H9 (cell line): ENCODE results near the gene ZNF341. TPM values are rescaled to one million over a fixed set of nuclear protein-coding genes. Genes with fewer than 3 reads are reported as not detected.

Experiments
- DNase-seq: peaks from one replicate; pipeline ENCODE4 v3.0.0-alpha.2; 2017
- H2AFZ ChIP-seq: one replicate; pipeline ENCODE4 v1.6.1; 2013; ENCODE audit warnings: mild to moderate bottlenecking, low read length, control low read depth, moderate library complexity
- H2AK5ac ChIP-seq: 2 replicates; pipeline ENCODE4 v1.6.1; 2013; ENCODE audit warnings: low read length, control low read depth, mixed read lengths; ENCODE audit not compliant: insufficient read length
- H2BK120ac ChIP-seq: one replicate; pipeline ENCODE4 v1.6.1; 2013; ENCODE audit warnings: low read depth, mild to moderate bottlenecking, low read length, control low read depth, inconsistent platforms; ENCODE audit not compliant: poor library complexity, severe bottlenecking
- H2BK12ac ChIP-seq: 2 replicates; pipeline ENCODE4 v1.6.1; 2013; ENCODE audit warnings: low read length, control low read depth, mixed read lengths, low read depth; ENCODE audit not compliant: insufficient read length
- H2BK15ac ChIP-seq: 2 replicates; pipeline ENCODE4 v1.6.1; 2013; ENCODE audit warnings: low read depth, low read length, control low read depth
- H2BK20ac ChIP-seq: one replicate; pipeline ENCODE4 v1.6.1; 2013; ENCODE audit warnings: low read depth, mild to moderate bottlenecking, low read length, control low read depth, inconsistent platforms; ENCODE audit not compliant: poor library complexity, severe bottlenecking
- H2BK5ac ChIP-seq: 2 replicates; pipeline ENCODE4 v1.6.1; 2013; ENCODE audit warnings: low read length, control low read depth, mixed read lengths; ENCODE audit not compliant: insufficient read length
- H3K14ac ChIP-seq: 2 replicates; pipeline ENCODE4 v1.6.1; 2013; ENCODE audit warnings: low read length, control low read depth; ENCODE audit not compliant: insufficient read depth
- H3K18ac ChIP-seq: 2 replicates; pipeline ENCODE4 v1.6.1; 2013; ENCODE audit warnings: low read depth, mild to moderate bottlenecking, mixed read lengths, low read length, control low read depth; ENCODE audit not compliant: insufficient read length
- H3K23ac ChIP-seq: 2 replicates; pipeline ENCODE4 v1.6.1; 2013; ENCODE audit warnings: low read length, control low read depth, mixed read lengths, low read depth; ENCODE audit not compliant: insufficient read length
- H3K23me2 ChIP-seq: 2 replicates; pipeline ENCODE4 v1.6.1; 2013; ENCODE audit warnings: low read depth, mild to moderate bottlenecking, mixed read lengths, low read length, control low read depth; ENCODE audit not compliant: insufficient read length, poor library complexity, severe bottlenecking
- H3K27ac ChIP-seq: 2 replicates; pipeline ENCODE4 v1.5.1; 2013; ENCODE audit warnings: low read length, control low read depth, mixed read lengths, low read depth; ENCODE audit not compliant: insufficient read length
- H3K27me3 ChIP-seq: 2 replicates; pipeline ENCODE4 v1.6.1; 2013; ENCODE audit warnings: low read length, control low read depth, inconsistent platforms; ENCODE audit not compliant: insufficient read depth
- H3K4ac ChIP-seq: 2 replicates; pipeline ENCODE4 v1.6.1; 2013; ENCODE audit warnings: low read depth, mild to moderate bottlenecking, control low read depth, inconsistent platforms, low read length, moderate library complexity
- H3K4me1 ChIP-seq: 2 replicates; pipeline ENCODE4 v1.6.1; 2013; ENCODE audit warnings: low read length, control low read depth, inconsistent platforms; ENCODE audit not compliant: insufficient read depth
- H3K4me2 ChIP-seq: 2 replicates; pipeline ENCODE4 v1.6.1; 2013; ENCODE audit warnings: low read length, control low read depth, mixed read lengths; ENCODE audit not compliant: insufficient read length, insufficient read depth
- H3K56ac ChIP-seq: 2 replicates; pipeline ENCODE4 v1.6.1; 2013; ENCODE audit warnings: low read depth, mild to moderate bottlenecking, mixed read lengths, low read length, control low read depth; ENCODE audit not compliant: insufficient read length
- H3K79me1 ChIP-seq: 2 replicates; pipeline ENCODE4 v1.6.1; 2013; ENCODE audit warnings: low read depth, mild to moderate bottlenecking, moderate library complexity, low read length, control low read depth, inconsistent platforms; ENCODE audit not compliant: insufficient read depth, poor library complexity, severe bottlenecking
- H3K79me2 ChIP-seq: 2 replicates; pipeline ENCODE4 v1.6.1; 2013; ENCODE audit warnings: low read length, control low read depth, inconsistent platforms; ENCODE audit not compliant: insufficient read depth
- H3K9ac ChIP-seq: 2 replicates; pipeline ENCODE4 v1.6.1; 2013; ENCODE audit warnings: low read length, control low read depth, mixed read lengths; ENCODE audit not compliant: insufficient read length; ENCODE audit errors: extremely low read depth
- H3K9me3 ChIP-seq: one replicate; pipeline ENCODE4 v1.6.1; 2013; ENCODE audit warnings: low read depth, low read length, inconsistent platforms; ENCODE audit not compliant: control insufficient read depth
- H3T11ph ChIP-seq: one replicate; pipeline ENCODE4 v1.6.1; 2013; ENCODE audit warnings: mild to moderate bottlenecking, low read length, control low read depth, inconsistent platforms
- H4K20me1 ChIP-seq: one replicate; pipeline ENCODE4 v1.6.1; 2013; ENCODE audit not compliant: control insufficient read depth, insufficient read length, insufficient read depth
- H4K5ac ChIP-seq: 2 replicates; pipeline ENCODE4 v1.6.1; 2013; ENCODE audit warnings: low read depth, mild to moderate bottlenecking, mixed read lengths, low read length, control low read depth; ENCODE audit not compliant: insufficient read length
- H4K8ac ChIP-seq: replicated peaks from 2 replicates; pipeline ENCODE4 v1.6.1; 2013; ENCODE audit warnings: low read length, control low read depth, mixed read lengths, low read depth; ENCODE audit not compliant: insufficient read length
- H4K91ac ChIP-seq: 2 replicates; pipeline ENCODE4 v1.6.1; 2013; ENCODE audit warnings: low read depth, mild to moderate bottlenecking, moderate library complexity, mixed read lengths, low read length, control low read depth; ENCODE audit not compliant: insufficient read length
- H3K27ac Mint-ChIP-seq, 3 experiments: 2 replicates in 2 of 3; 3 replicates in 1 of 3; pipeline ENCODE4 v1.8.0; 2020 to 2021; ENCODE audit warnings: mixed read lengths in 3 of 3, mild to moderate bottlenecking in 1 of 3, moderate library complexity in 1 of 3
- H3K27me3 Mint-ChIP-seq: 2 replicates; pipeline ENCODE4 v1.8.0; 2021; ENCODE audit warnings: low read depth, mild to moderate bottlenecking, moderate library complexity, mixed read lengths
- H3K36me3 Mint-ChIP-seq, 3 experiments: 2 replicates in 2 of 3; 3 replicates in 1 of 3; pipeline ENCODE4 v1.8.0; 2020 to 2021; ENCODE audit warnings: low read depth in 3 of 3, mixed read lengths in 3 of 3; ENCODE audit not compliant: insufficient read depth in 1 of 3
- H3K4me1 Mint-ChIP-seq, 2 experiments: 2 replicates each; pipeline ENCODE4 v1.8.0; 2020; ENCODE audit warnings: mixed read lengths in 2 of 2
- H3K4me3 Mint-ChIP-seq, 2 experiments: 2 replicates in 1 of 2; 3 replicates in 1 of 2; pipeline ENCODE4 v1.8.0; 2020 to 2021; ENCODE audit warnings: mild to moderate bottlenecking in 2 of 2, mixed read lengths in 2 of 2, moderate library complexity in 1 of 2
- H3K9me3 Mint-ChIP-seq, 2 experiments: 2 replicates in 1 of 2; 3 replicates in 1 of 2; pipeline ENCODE4 v1.8.0; 2020; ENCODE audit warnings: mild to moderate bottlenecking in 2 of 2, mixed read lengths in 2 of 2, moderate library complexity in 1 of 2
- CTCF ChIP-seq: fragments of 200-600 bp; sonication (generic); conservative IDR thresholded peaks from 3 replicates; pipeline ENCODE4 v1.8.0; 2021; ENCODE audit warnings: antibody characterized with exemption, mild to moderate bottlenecking
- WGBS: extraction: QIAGEN DNeasy Blood & Tissue Kit; methylation state at CpG from one replicate; pipeline ENCODE4 v1.1.7; 2013; ENCODE audit warnings: missing lambda C conversion rate, low lambda C conversion rate, mixed read lengths; ENCODE audit not compliant: insufficient read length; ENCODE audit errors: extremely low coverage; 5-methylcytosine and 5-hydroxymethylcytosine counted together
- total RNA-seq: library from RNA; stranded (reverse); gene quantifications from 2 replicates; pipeline ENCODE4 v1.2.1, GENCODE V29; 2021

The ZNF341 gene
- total RNA-seq, 1 experiment from 2014 or later, result 5.2 TPM

- no peak overlapping the region for H4K8ac ChIP-seq
- DNase-seq, result no peak
- no peak overlapping the region for H2BK120ac ChIP-seq
- H4K5ac ChIP-seq, result no peak overlapping the region
- H3K4me1 Mint-ChIP-seq, result peaks cover 20 to 21% of the 10 kb centered on the region in 2 experiments
- H3K9me3 ChIP-seq, result no peaks in the 10 kb centered on the region
- no peaks in the 10 kb centered on the region for H3K27me3 ChIP-seq
- H3K4me1 ChIP-seq, result no peaks in the 10 kb centered on the region
- no peak overlapping the region for H3K4ac ChIP-seq
- H3K4me3 Mint-ChIP-seq, result peak overlapping the region; percentile 61 to 77
- H3K23me2 ChIP-seq, result peaks cover 8% of the 10 kb centered on the region
- 0 out of 2 replicates have a peak overlapping the region, but pooled peaks have one; percentile 37 for H3K14ac ChIP-seq
- no peak overlapping the region for H3K56ac ChIP-seq
- no peak overlapping the region for H2BK20ac ChIP-seq
- WGBS, result no CpG with 5 or more reads among the region's 18 CpGs
- peaks cover 2 to 7% of the 10 kb centered on the region in 2 experiments for H3K9me3 Mint-ChIP-seq
- no peak overlapping the region for H3T11ph ChIP-seq
- H3K27ac ChIP-seq, result no peak overlapping the region
- peak overlapping the region; percentile 59 for H3K18ac ChIP-seq
- H3K36me3 Mint-ChIP-seq, result peaks cover 3 to 7% (median 5%) of the 10 kb centered on the region in 3 experiments; a peak in 6 of 7 replicates
- peaks cover 3% of the 10 kb centered on the region for H3K27me3 Mint-ChIP-seq
- no peaks in the 10 kb centered on the region for H3K79me2 ChIP-seq
- no peak overlapping the region for H3K9ac ChIP-seq
- H3K23ac ChIP-seq, result no peak overlapping the region
- H2BK5ac ChIP-seq, result no peak overlapping the region
- no peak for TF ChIP-seq CTCF
- peak overlapping the region; percentile 30 for H3K4me2 ChIP-seq
- H4K20me1 ChIP-seq, result no peaks in the 10 kb centered on the region
- H3K79me1 ChIP-seq, result no peaks in the 10 kb centered on the region
- H4K91ac ChIP-seq, result no peak overlapping the region
- H2AK5ac ChIP-seq, result no peak overlapping the region
- no peak overlapping the region for H2BK12ac ChIP-seq
- no peak overlapping the region for H2BK15ac ChIP-seq
- H3K27ac Mint-ChIP-seq, result peak overlapping the region; percentile 29 to 86 (median 84); a peak in 4 of 7 replicates
- peak overlapping the region; percentile 1 for H2AFZ ChIP-seq
These were observed 677 bp upstream of the ZNF341 start for GRCh38 chr20:33730946-33731692.
